Liver (tissue), 9 donors: ENCODE results near the gene GRK3. TPM values are rescaled to one million over a fixed set of nuclear protein-coding genes. Genes with fewer than 3 reads are reported as not detected.

Source experiments
- DNase-seq: peaks from one replicate; pipeline ENCODE4 v3.0.0-alpha.2; 2017; ENCODE audit warnings: low spot score
- H3K27ac ChIP-seq, 2 donors: one replicate each; pipeline ENCODE4 v1.7.0; 2013; ENCODE audit warnings: inconsistent platforms in 2 of 2, low read length in 2 of 2, control low read depth in 1 of 2, low read depth in 1 of 2, mild to moderate bottlenecking in 1 of 2
- H3K27me3 ChIP-seq, 4 donors: one replicate each; pipeline versions ENCODE4 v1.6.1 to v1.7.0; 2013; ENCODE audit warnings: low read length in 3 of 4, inconsistent platforms in 1 of 4, mild to moderate bottlenecking in 1 of 4, moderate library complexity in 1 of 4; ENCODE audit not compliant: control insufficient read depth in 4 of 4, insufficient read depth in 4 of 4
- H3K36me3 ChIP-seq, 4 donors: one replicate each; pipeline versions ENCODE4 v1.6.1 to v1.7.0; 2013; ENCODE audit warnings: low read length in 3 of 4, mild to moderate bottlenecking in 3 of 4, low read depth in 1 of 4, moderate library complexity in 1 of 4; ENCODE audit not compliant: control insufficient read depth in 4 of 4, insufficient read depth in 3 of 4
- H3K4me1 ChIP-seq, 4 donors: one replicate each; pipeline versions ENCODE4 v1.6.1 to v1.7.0; 2013; ENCODE audit warnings: low read length in 3 of 4, mild to moderate bottlenecking in 3 of 4, moderate library complexity in 1 of 4; ENCODE audit not compliant: control insufficient read depth in 4 of 4, insufficient read depth in 4 of 4
- H3K4me3 ChIP-seq, 3 donors: one replicate each; pipeline versions ENCODE4 v1.6.1 to v1.7.0; 2013; ENCODE audit warnings: low read length in 3 of 3, control low read depth in 1 of 3, low read depth in 1 of 3, mild to moderate bottlenecking in 1 of 3
- H3K9ac ChIP-seq, 2 donors: one replicate each; pipeline ENCODE4 v1.7.0; 2013; ENCODE audit warnings: low read length in 2 of 2, mild to moderate bottlenecking in 2 of 2, moderate library complexity in 2 of 2, control low read depth in 1 of 2, low read depth in 1 of 2
- H3K9me3 ChIP-seq, 4 donors: one replicate each; pipeline versions ENCODE4 v1.6.1 to v1.7.0; 2013; ENCODE audit warnings: low read length in 3 of 4; ENCODE audit not compliant: control insufficient read depth in 4 of 4
- ATF3 ChIP-seq: IDR thresholded peaks from 2 replicates; pipeline ENCODE4 v1.6.1; 2016; ENCODE audit warnings: antibody characterized with exemption
- CTCF ChIP-seq: fragments of 150-350 bp; IDR thresholded peaks from 2 replicates; pipeline ENCODE4 v1.5.1; 2017; ENCODE audit warnings: improper control_type of control experiment, low read depth, low read length; ENCODE audit not compliant: missing input control
- EGR1 ChIP-seq, 2 donors: IDR thresholded peaks; 2 replicates each; pipeline ENCODE4 v1.6.1; 2016 to 2018; ENCODE audit warnings: antibody characterized with exemption in 2 of 2, low read depth in 2 of 2
- FOXA1 ChIP-seq: IDR thresholded peaks from 2 replicates; pipeline ENCODE4 v1.6.1; 2016; ENCODE audit warnings: antibody characterized with exemption
- FOXA2 ChIP-seq: IDR thresholded peaks from 2 replicates; pipeline ENCODE4 v1.6.1; 2016; ENCODE audit warnings: antibody characterized with exemption
- GABPA ChIP-seq, 2 donors: IDR thresholded peaks in 1 of 2; conservative IDR thresholded peaks in 1 of 2; 2 replicates each; pipeline ENCODE4 v1.6.1; 2016; ENCODE audit warnings: antibody characterized with exemption in 2 of 2, mild to moderate bottlenecking in 1 of 2, moderate library complexity in 1 of 2
- HNF4A ChIP-seq, 2 donors: conservative IDR thresholded peaks; 2 replicates each; pipeline ENCODE4 v1.6.1; 2016; ENCODE audit warnings: antibody characterized with exemption in 2 of 2, mild to moderate bottlenecking in 2 of 2
- HNF4G ChIP-seq: IDR thresholded peaks from 2 replicates; pipeline ENCODE4 v1.6.1; 2016; ENCODE audit warnings: antibody characterized with exemption
- JUND ChIP-seq, 2 donors: IDR thresholded peaks; 2 replicates each; pipeline ENCODE4 v1.6.1; 2016; ENCODE audit warnings: antibody characterized with exemption in 2 of 2
- MAX ChIP-seq: IDR thresholded peaks from 2 replicates; pipeline ENCODE4 v1.6.1; 2016; ENCODE audit warnings: antibody characterized with exemption
- NR2F2 ChIP-seq: IDR thresholded peaks from 2 replicates; pipeline ENCODE4 v1.6.1; 2016; ENCODE audit warnings: antibody characterized with exemption
- RAD21 ChIP-seq, 2 donors: IDR thresholded peaks; 2 replicates each; pipeline ENCODE4 v1.6.1; 2016; ENCODE audit warnings: antibody characterized with exemption in 2 of 2, mild to moderate bottlenecking in 2 of 2
- REST ChIP-seq: IDR thresholded peaks from 2 replicates; pipeline ENCODE4 v1.6.1; 2016; ENCODE audit warnings: antibody characterized with exemption, mild to moderate bottlenecking
- RXRA ChIP-seq, 2 donors: IDR thresholded peaks; 2 replicates each; pipeline ENCODE4 v1.6.1; 2017 to 2018; ENCODE audit warnings: antibody characterized with exemption in 2 of 2, mild to moderate bottlenecking in 1 of 2
- SP1 ChIP-seq: IDR thresholded peaks from 2 replicates; pipeline ENCODE4 v1.6.1; 2018; ENCODE audit warnings: antibody characterized with exemption, mild to moderate bottlenecking
- TAF1 ChIP-seq: conservative IDR thresholded peaks from 2 replicates; pipeline ENCODE4 v1.6.1; 2016; ENCODE audit warnings: antibody characterized with exemption, mild to moderate bottlenecking
- YY1 ChIP-seq: IDR thresholded peaks from 2 replicates; pipeline ENCODE4 v1.6.1; 2016; ENCODE audit warnings: antibody characterized with exemption, mild to moderate bottlenecking
- ZBTB33 ChIP-seq: IDR thresholded peaks from 2 replicates; pipeline ENCODE4 v1.6.1; 2016; ENCODE audit warnings: antibody characterized with exemption
- WGBS: extraction: QIAGEN DNeasy Blood & Tissue Kit; methylation state at CpG from one replicate; pipeline ENCODE4 v1.1.7; 2013; 5-methylcytosine and 5-hydroxymethylcytosine counted together
- polyA plus RNA-seq, 2 donors: library from polyadenylated mRNA; stranded (reverse) in 1 of 2; unstranded in 1 of 2; fragments of 200-250 nt in 1 of 2; fragments of >200 nt in 1 of 2; fragmentation: Nextera tagmentation in 1 of 2; extraction: Ambion mirVana in 1 of 2; gene quantifications; one replicate each; pipeline versions ENCODE4 v1.2.1 to v1.2.3, GENCODE V29; 2013 to 2015
- total RNA-seq, 2 donors: library from RNA; depleted of rRNA; stranded (reverse); fragments of >200 nt; gene quantifications; one replicate each; pipeline ENCODE4 v1.2.3, GENCODE V29; 2014
- donor health status: healthy.
- donor health status: healthy.
- donor health status: healthy.
- donor health status: healthy.
- donor health status: healthy.

Gene GRK3
- total and polyA plus RNA-seq, 4 donors, result 0.79 to 6.5 (median 2.4) TPM

GRCh38 chr22:25754527-25755202 lies 190.2 kb downstream of the GRK3 start:
- 80% methylated on average over 24 of the region's 24 CpGs for WGBS
- no peak for TF ChIP-seq JUND (IDR thresholded peaks at IDR 0.05)
- no peak for TF ChIP-seq MAX
- no peak for TF ChIP-seq RXRA (IDR thresholded peaks at IDR 0.05)
- no peak for TF ChIP-seq YY1
- no peak for TF ChIP-seq REST
- TF ChIP-seq EGR1 (IDR thresholded peaks at IDR 0.05; ENCODE audit: low read depth in 2 of 2), result no peak
- no peak for TF ChIP-seq HNF4A (conservative IDR thresholded peaks at IDR 0.05)
- TF ChIP-seq TAF1, result no peak
- no peak for TF ChIP-seq ZBTB33
- TF ChIP-seq SP1, result no peak
- no peak for TF ChIP-seq NR2F2
- no peak for TF ChIP-seq ATF3
- TF ChIP-seq GABPA (IDR thresholded peaks at IDR 0.05 in 1 of 2, conservative IDR thresholded peaks at IDR 0.05 in 1 of 2), result no peak
- no peak for TF ChIP-seq RAD21 (IDR thresholded peaks at IDR 0.05)
- TF ChIP-seq HNF4G, result no peak
- TF ChIP-seq FOXA1, result no peak
- no peak for TF ChIP-seq CTCF
- TF ChIP-seq FOXA2, result no peak
- Histone ChIP-seq H3K4me1 (no peaks in the 10 kb centered on the region), H3K36me3 (no peaks in the 10 kb centered on the region), H3K4me3 (no peak overlapping the region), H3K27me3 (no peaks in the 10 kb centered on the region), H3K9me3 (no peaks in the 10 kb centered on the region), H3K27ac (no peak overlapping the region), H3K9ac (no peak overlapping the region)
- no peak for DNase-seq
